Esophagus squamous epithelium (tissue), 5 donors: ENCODE data around the gene GPX4. TPM values are rescaled to one million over a fixed set of nuclear protein-coding genes. Genes with fewer than 3 reads are reported as not detected.

Experiments used
- DNase-seq: peaks from one replicate; lab custom pipeline; 2025; lab: John Stamatoyannopoulos, UW
- H3K27ac ChIP-seq, 4 donors: fragments of 200-600 bp; sonication (generic); one replicate each; pipeline ENCODE4 v1.5.1; 2016 to 2019; ENCODE audit warnings: mild to moderate bottlenecking in 1 of 4
- H3K27me3 ChIP-seq, 4 donors: fragments of 200-600 bp; sonication (generic); 1 replicate in 3 of 4; 2 replicates in 1 of 4; pipeline versions ENCODE4 v1.5.1 to v1.6.0; 2017 to 2021; ENCODE audit warnings: antibody characterized with exemption in 1 of 4
- H3K36me3 ChIP-seq, 3 donors: fragments of 200-600 bp; sonication (generic); one replicate each; pipeline ENCODE4 v1.5.1; 2016 to 2019
- H3K4me1 ChIP-seq, 3 donors: fragments of 200-600 bp; sonication (generic); one replicate each; pipeline ENCODE4 v1.5.1; 2017 to 2019
- H3K4me3 ChIP-seq, 4 donors: fragments of 200-600 bp; sonication (generic); 1 replicate in 3 of 4; 2 replicates in 1 of 4; pipeline ENCODE4 v1.5.1; 2016 to 2019; ENCODE audit warnings: mild to moderate bottlenecking in 2 of 4, moderate library complexity in 1 of 4
- H3K9me3 ChIP-seq, 3 donors: fragments of 200-600 bp; sonication (generic); one replicate each; pipeline ENCODE4 v1.5.1; 2016 to 2019
- POLR2A ChIP-seq, 4 donors: fragments of 450-650 bp; IDR thresholded peaks; one replicate each; pipeline ENCODE4 v1.6.1; 2017; ENCODE audit warnings: antibody characterized with exemption in 4 of 4, mild to moderate bottlenecking in 4 of 4, moderate library complexity in 3 of 4
- WGBS, 2 donors: methylation state at CpG; one replicate each; pipeline ENCODE4 v1.1.5; 2018; 5-methylcytosine and 5-hydroxymethylcytosine counted together
- intact Hi-C: fragments of 100-400 bp; cut with DNase I; formaldehyde crosslinking; loops from one replicate; pipeline ENCODE4 v1.15.0; 2022
- total RNA-seq, 4 donors: library from RNA; depleted of rRNA; stranded (reverse); fragments of >200 nt; gene quantifications; one replicate each; pipeline ENCODE4 v1.1.0, GENCODE V29; 2016
- TF ChIP-seq, protein P1 (sequence below), 6 experiments: fragments of 450-650 bp in 4 of 6; fragments of 200-600 bp in 2 of 6; sonication (generic) in 2 of 6; IDR thresholded peaks; one replicate each; pipeline ENCODE4 v1.5.1; 2016 to 2019; ENCODE audit warnings: antibody characterized with exemption in 6 of 6, mild to moderate bottlenecking in 4 of 6, moderate library complexity in 4 of 6
- donor health status: DM: yes; HTN: yes; CAD: no.

GPX4 gene
- total RNA-seq, 4 donors from 2014 or later: 108 to 405 (median 244) TPM

- DNase-seq: no peak
- intact Hi-C loops: no loop called here
These were observed 6.0 kb upstream of the GPX4 start for GRCh38 chr19:1097810-1098176.

GRCh38 chr19:1098177-1099051, 5.4 kb upstream of the GPX4 start:
- intact Hi-C loops: no loop called here
- Histone ChIP-seq H3K4me1 (peaks cover 53 to 83% (median 70%) of the 10 kb centered on the region in 3 donors), H3K36me3 (peaks cover 0 to 7% (median 4%) of the 10 kb centered on the region in 3 donors), H3K27me3 (no peaks in the 10 kb centered on the region), H3K4me3 (no peak overlapping the region), H3K27ac (peak overlapping the region; percentile 82 to 98 (median 92)), H3K9me3 (peaks cover 0 to 5% (median 0%) of the 10 kb centered on the region in 3 donors)
- DNase-seq: no peak
- 43 to 47% methylated on average over 14 of the region's 15 CpGs for WGBS, 2 donors
- TF ChIP-seq POLR2A (IDR thresholded peaks at IDR 0.05): no peak

More at GRCh38 chr19:1097810-1098176, 6.0 kb upstream of the GPX4 start:
- WGBS, 2 donors: 63% methylated on average over 5 to 7 of the region's 7 CpGs
- no peak for TF ChIP-seq POLR2A (IDR thresholded peaks at IDR 0.05)
- TF ChIP-seq, protein P1, sequence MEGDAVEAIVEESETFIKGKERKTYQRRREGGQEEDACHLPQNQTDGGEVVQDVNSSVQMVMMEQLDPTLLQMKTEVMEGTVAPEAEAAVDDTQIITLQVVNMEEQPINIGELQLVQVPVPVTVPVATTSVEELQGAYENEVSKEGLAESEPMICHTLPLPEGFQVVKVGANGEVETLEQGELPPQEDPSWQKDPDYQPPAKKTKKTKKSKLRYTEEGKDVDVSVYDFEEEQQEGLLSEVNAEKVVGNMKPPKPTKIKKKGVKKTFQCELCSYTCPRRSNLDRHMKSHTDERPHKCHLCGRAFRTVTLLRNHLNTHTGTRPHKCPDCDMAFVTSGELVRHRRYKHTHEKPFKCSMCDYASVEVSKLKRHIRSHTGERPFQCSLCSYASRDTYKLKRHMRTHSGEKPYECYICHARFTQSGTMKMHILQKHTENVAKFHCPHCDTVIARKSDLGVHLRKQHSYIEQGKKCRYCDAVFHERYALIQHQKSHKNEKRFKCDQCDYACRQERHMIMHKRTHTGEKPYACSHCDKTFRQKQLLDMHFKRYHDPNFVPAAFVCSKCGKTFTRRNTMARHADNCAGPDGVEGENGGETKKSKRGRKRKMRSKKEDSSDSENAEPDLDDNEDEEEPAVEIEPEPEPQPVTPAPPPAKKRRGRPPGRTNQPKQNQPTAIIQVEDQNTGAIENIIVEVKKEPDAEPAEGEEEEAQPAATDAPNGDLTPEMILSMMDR (IDR thresholded peaks at IDR 0.05): no peak
- Histone ChIP-seq H3K4me3 (no peak overlapping the region), H3K27ac (peak overlapping the region; percentile 82 to 98 (median 92)), H3K36me3 (peaks cover 0 to 14% (median 5%) of the 10 kb centered on the region in 3 donors), H3K4me1 (peaks cover 46 to 83% (median 69%) of the 10 kb centered on the region in 3 donors), H3K9me3 (peaks cover 0 to 5% (median 0%) of the 10 kb centered on the region in 3 donors), H3K27me3 (no peaks in the 10 kb centered on the region)

GRCh38 chr19:1101337-1101698, 2.5 kb upstream of the GPX4 start:
- H3K4me3 ChIP-seq: peak overlapping the region in 3 of 4 donors; percentile 7 to 44 (median 11)
- TF ChIP-seq POLR2A (IDR thresholded peaks at IDR 0.05): no peak
- TF ChIP-seq, protein P1 (IDR thresholded peaks at IDR 0.05): no peak
- WGBS, 2 donors: 11% methylated on average over 9 of the region's 9 CpGs; no CpG with 5 or more reads in 1 of the 2 donors

DNA sequence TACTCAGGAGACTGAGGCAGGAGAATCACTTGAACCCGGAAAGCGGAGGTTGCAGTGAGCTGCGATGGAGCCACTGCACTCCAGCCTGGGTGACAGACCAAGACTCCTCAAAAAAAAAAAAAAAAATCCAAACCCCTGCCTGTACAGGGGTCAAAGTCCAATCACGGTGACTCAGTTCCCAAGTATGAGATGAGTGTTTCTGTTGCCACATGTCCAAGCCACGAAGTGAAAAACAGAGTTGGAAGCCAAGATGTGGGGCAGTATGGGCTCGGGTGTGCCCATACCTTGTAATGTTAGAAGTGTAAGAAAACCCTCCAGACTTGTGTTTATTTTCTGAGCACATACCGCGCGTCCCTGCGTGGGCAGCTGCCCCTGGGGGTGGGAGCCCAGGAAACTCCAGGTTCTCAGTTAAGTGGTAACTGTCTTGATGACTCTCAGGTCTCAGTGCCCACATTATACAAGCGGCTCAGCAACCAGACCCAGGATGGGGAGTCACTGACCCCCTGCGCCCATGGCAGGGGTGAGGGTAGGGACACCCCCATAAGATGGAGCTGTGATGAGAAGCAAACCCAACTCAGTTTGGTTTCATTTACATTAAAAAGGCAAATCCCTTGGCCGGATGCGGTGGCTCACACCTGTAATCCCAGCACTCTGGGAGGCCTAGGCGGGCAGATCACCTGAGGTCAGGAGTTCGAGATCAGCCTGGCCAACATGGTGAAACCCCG, 1.2 kb upstream of the GPX4 start:
- WGBS, 2 donors: 18 to 22% methylated on average over 11 to 12 of the region's 17 CpGs
- peak overlapping the region; percentile 89 to 99 (median 96) for H3K27ac ChIP-seq
- intact Hi-C loops: loop anchor here (5.0 kb wide), 1 partner anchor 80 kb away; the partner anchor contains the start of genes RNU6-2 and TMEM259
- TF ChIP-seq POLR2A (IDR thresholded peaks at IDR 0.05): no peak
- TF ChIP-seq, protein P1 (IDR thresholded peaks at IDR 0.05): no peak
- peaks cover 3 to 22% (median 7%) of the 10 kb centered on the region in 3 donors for H3K36me3 ChIP-seq
- H3K4me1 ChIP-seq: peaks cover 70 to 90% (median 80%) of the 10 kb centered on the region in 3 donors
- H3K27me3 ChIP-seq: no peaks in the 10 kb centered on the region
- DNase-seq: no peak
- peaks cover 0 to 5% (median 0%) of the 10 kb centered on the region in 3 donors for H3K9me3 ChIP-seq
- H3K4me3 ChIP-seq: peak overlapping the region in 1 of 4 donors; percentile 44

More at GRCh38 chr19:1101337-1101698, 2.5 kb upstream of the GPX4 start:
- Histone ChIP-seq H3K36me3 (peaks cover 0 to 9% (median 1%) of the 10 kb centered on the region in 3 donors), H3K4me1 (peaks cover 60 to 80% (median 68%) of the 10 kb centered on the region in 3 donors), H3K27me3 (no peaks in the 10 kb centered on the region), H3K27ac (peak overlapping the region; percentile 89 to 99 (median 96)), H3K9me3 (peaks cover 0 to 5% (median 0%) of the 10 kb centered on the region in 3 donors)
- DNase-seq: no peak
- intact Hi-C loops: loop anchor here (5.0 kb wide), 1 partner anchor 79 kb away; the partner anchor contains the start of genes RNU6-2 and TMEM259

GRCh38 chr19:1103132-1103707, 574 bp upstream of the GPX4 start:
- TF ChIP-seq, protein P1 (IDR thresholded peaks at IDR 0.05): no peak
- no peak for TF ChIP-seq POLR2A (IDR thresholded peaks at IDR 0.05)
- Histone ChIP-seq H3K27me3 (no peaks in the 10 kb centered on the region), H3K36me3 (peaks cover 10 to 28% (median 13%) of the 10 kb centered on the region in 3 donors), H3K27ac (peak overlapping the region; percentile 89 to 99 (median 96)), H3K4me3 (peak overlapping the region in 3 of 4 donors; percentile 67 to 92 (median 76)), H3K4me1 (peaks cover 64 to 89% (median 80%) of the 10 kb centered on the region in 3 donors), H3K9me3 (peaks cover 0 to 5% (median 0%) of the 10 kb centered on the region in 3 donors)
- DNase-seq: no peak
- WGBS, 2 donors: 11 to 22% methylated on average over 20 of the region's 20 CpGs
- intact Hi-C loops: loop anchor here (5.0 kb wide), 1 partner anchor 81 kb away; the partner anchor contains the start of genes RNU6-2 and TMEM259
